Activated naive CD4-positive, alpha-beta T cell treated with anti-CD3 and anti-CD28 coated beads, Interleukin-2, amount 50 U/mL, for 24 hours (primary cell): ENCODE results near the gene SYNJ2.
A peak's percentile ranks its signal among the peaks of the same experiment; 100 is the strongest.
"Not testable (repeated sequence)": the region's sequence is repeated elsewhere in the genome, so short reads cannot be mapped to it uniquely, and the experiment has no call there.

Experiments
- H3K27ac Mint-ChIP-seq: one replicate; pipeline ENCODE4 v1.8.0; 2021; ENCODE audit warnings: mild to moderate bottlenecking, mixed read lengths
- H3K27me3 Mint-ChIP-seq: one replicate; pipeline ENCODE4 v1.8.0; 2021; ENCODE audit warnings: mixed read lengths
- H3K36me3 Mint-ChIP-seq: one replicate; pipeline ENCODE4 v1.8.0; 2021; ENCODE audit warnings: mixed read lengths
- H3K4me1 Mint-ChIP-seq: one replicate; pipeline ENCODE4 v1.8.0; 2021; ENCODE audit warnings: mixed read lengths
- H3K4me3 Mint-ChIP-seq: one replicate; pipeline ENCODE4 v1.8.0; 2021; ENCODE audit warnings: mild to moderate bottlenecking, mixed read lengths
- H3K9me3 Mint-ChIP-seq: one replicate; pipeline ENCODE4 v1.8.0; 2021; ENCODE audit warnings: mixed read lengths

The SYNJ2 gene, protein sequence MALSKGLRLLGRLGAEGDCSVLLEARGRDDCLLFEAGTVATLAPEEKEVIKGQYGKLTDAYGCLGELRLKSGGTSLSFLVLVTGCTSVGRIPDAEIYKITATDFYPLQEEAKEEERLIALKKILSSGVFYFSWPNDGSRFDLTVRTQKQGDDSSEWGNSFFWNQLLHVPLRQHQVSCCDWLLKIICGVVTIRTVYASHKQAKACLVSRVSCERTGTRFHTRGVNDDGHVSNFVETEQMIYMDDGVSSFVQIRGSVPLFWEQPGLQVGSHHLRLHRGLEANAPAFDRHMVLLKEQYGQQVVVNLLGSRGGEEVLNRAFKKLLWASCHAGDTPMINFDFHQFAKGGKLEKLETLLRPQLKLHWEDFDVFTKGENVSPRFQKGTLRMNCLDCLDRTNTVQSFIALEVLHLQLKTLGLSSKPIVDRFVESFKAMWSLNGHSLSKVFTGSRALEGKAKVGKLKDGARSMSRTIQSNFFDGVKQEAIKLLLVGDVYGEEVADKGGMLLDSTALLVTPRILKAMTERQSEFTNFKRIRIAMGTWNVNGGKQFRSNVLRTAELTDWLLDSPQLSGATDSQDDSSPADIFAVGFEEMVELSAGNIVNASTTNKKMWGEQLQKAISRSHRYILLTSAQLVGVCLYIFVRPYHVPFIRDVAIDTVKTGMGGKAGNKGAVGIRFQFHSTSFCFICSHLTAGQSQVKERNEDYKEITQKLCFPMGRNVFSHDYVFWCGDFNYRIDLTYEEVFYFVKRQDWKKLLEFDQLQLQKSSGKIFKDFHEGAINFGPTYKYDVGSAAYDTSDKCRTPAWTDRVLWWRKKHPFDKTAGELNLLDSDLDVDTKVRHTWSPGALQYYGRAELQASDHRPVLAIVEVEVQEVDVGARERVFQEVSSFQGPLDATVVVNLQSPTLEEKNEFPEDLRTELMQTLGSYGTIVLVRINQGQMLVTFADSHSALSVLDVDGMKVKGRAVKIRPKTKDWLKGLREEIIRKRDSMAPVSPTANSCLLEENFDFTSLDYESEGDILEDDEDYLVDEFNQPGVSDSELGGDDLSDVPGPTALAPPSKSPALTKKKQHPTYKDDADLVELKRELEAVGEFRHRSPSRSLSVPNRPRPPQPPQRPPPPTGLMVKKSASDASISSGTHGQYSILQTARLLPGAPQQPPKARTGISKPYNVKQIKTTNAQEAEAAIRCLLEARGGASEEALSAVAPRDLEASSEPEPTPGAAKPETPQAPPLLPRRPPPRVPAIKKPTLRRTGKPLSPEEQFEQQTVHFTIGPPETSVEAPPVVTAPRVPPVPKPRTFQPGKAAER (N-terminal part only)

GRCh38 chr6:157981395-157982101 lies at the start of gene SYNJ2:
SYNJ2 (plus strand) TSS chr6:157981863; CDS start chr6:157981962, 99 bp downstream.
- Mint-ChIP-seq H3K27me3 (no peaks in the 10 kb centered on the region), H3K4me1 (peaks cover 52% of the 10 kb centered on the region), H3K27ac (peak within 1 kb of the TSS; percentile 91), H3K36me3 (no peaks in the 10 kb centered on the region), H3K9me3 (no peaks in the 10 kb centered on the region), H3K4me3 (peak within 1 kb of the TSS; percentile 89)

- H3K36me3 Mint-ChIP-seq: peaks cover 16% of the 10 kb centered on the region
Measured at GRCh38 chr6:157935786-157936185, 45.9 kb upstream of the SYNJ2 start.

DNA sequence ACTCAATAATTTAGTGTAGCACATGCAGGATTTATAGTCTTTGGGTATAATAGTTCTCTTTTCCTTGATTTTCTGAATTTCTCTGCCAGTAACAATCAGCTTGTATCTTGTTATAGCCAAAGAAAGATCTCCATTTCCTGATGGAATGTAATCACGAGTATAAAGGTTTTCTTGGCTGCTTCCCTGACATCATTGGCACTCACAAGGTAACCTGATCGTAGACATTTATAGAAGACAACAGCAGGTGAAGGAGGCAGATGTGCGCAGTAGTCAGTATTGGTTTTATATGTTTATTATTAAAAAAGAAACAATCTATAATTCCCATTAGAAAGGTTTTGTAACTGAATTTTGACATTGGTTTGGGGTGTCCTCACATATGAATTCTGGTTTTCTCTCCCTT lies 44.3 kb upstream of the SYNJ2 start:
- H3K4me3 Mint-ChIP-seq: no peak overlapping the region
- no peak overlapping the region for H3K27ac Mint-ChIP-seq
- H3K27me3 Mint-ChIP-seq: no peaks in the 10 kb centered on the region
- peaks cover 18% of the 10 kb centered on the region for H3K36me3 Mint-ChIP-seq
- peaks cover 10% of the 10 kb centered on the region for H3K4me1 Mint-ChIP-seq
- H3K9me3 Mint-ChIP-seq: no peaks in the 10 kb centered on the region

More at GRCh38 chr6:157935786-157936185, 45.9 kb upstream of the SYNJ2 start:
- Mint-ChIP-seq H3K27me3 (no peaks in the 10 kb centered on the region), H3K4me3 (no peak overlapping the region), H3K27ac (no peak overlapping the region), H3K9me3 (no peaks in the 10 kb centered on the region), H3K4me1 (peaks cover 10% of the 10 kb centered on the region)

- Mint-ChIP-seq H3K9me3 (no peaks in the 10 kb centered on the region), H3K4me1 (peaks cover 10% of the 10 kb centered on the region), H3K27me3 (no peaks in the 10 kb centered on the region), H3K27ac (no peak overlapping the region), H3K36me3 (peaks cover 20% of the 10 kb centered on the region), H3K4me3 (no peak overlapping the region)
Measured at GRCh38 chr6:157937916-157938315, 43.7 kb upstream of the SYNJ2 start.

DNA sequence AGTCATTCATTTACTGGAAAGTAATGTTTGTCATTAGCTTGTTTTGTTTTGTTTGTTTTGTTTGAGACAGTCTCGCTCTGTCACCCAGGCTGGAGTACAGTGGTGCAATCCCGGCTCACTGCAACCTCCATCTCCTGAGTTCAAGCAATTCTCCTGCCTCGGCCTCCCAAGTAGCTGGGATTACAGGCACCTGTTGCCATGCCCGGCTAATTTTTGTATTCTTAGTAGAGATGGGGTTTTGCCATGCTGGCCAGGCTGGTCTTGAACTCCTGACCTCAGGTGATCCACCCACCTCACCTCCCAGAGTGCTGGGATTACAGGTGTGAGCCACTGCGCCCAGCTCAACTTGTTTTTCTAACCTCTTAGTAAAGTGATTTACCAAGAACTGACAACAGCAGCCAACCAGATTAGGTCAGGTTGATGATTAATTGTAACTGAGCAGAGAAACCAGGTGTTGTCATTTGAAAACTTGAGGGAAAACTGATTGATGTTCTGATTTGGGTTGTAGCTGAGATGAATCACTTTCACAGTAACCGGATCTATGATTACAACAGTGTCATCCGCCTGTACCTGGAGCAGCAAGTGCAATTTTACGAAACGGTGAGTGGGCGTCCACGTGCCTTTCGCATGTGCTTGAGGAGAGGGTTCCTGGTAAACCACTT lies 41.2 kb upstream of the SYNJ2 start:
- H3K36me3 Mint-ChIP-seq: peaks cover 21% of the 10 kb centered on the region
- not testable (repeated sequence) for H3K9me3 Mint-ChIP-seq, H3K4me3 Mint-ChIP-seq, H3K27me3 Mint-ChIP-seq
- peaks cover 21% of the 10 kb centered on the region for H3K4me1 Mint-ChIP-seq
- peak overlapping the region; percentile 30 for H3K27ac Mint-ChIP-seq

DNA sequence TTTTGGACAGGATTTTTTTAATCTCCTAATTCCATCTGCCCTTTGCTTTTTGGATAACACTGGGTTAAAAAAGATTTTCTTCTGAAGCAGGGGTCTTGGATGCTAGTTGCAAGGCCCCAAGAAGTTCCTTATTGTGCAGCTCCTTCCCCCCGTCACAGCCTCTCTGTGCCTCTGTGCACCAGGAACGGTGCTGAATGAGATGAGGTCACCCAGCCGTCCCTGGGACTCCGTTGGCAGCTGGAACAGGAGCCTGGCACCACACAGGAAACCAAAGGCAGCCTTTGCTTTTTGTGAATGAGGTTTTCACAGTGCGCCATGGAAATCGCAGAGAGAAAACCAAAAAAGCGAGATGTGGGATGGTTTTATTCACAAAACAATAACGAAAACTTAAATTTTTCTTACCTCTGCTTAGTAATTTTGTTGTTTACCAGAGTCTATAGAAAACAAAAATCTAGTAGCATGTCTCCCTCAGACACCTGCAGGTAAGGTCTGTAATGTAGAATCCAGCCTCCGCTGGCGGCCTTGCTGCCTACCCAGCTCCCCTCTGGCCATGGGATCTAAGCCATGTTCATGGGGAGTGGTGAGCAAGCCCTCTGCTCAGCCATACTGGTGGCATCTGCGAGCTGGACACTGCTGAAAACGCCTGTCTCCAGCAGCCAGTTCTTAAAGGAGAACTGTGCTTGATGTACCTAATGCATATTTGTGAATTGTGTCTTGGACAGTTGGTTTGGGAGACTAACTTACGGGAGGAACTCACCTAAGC lies 40.4 kb upstream of the SYNJ2 start:
- Mint-ChIP-seq H3K4me1 (peaks cover 29% of the 10 kb centered on the region), H3K4me3 (no peak overlapping the region), H3K36me3 (peaks cover 21% of the 10 kb centered on the region), H3K27me3 (no peaks in the 10 kb centered on the region), H3K27ac (no peak overlapping the region), H3K9me3 (no peaks in the 10 kb centered on the region)

GRCh38 chr6:157942351-157942750 lies 39.3 kb upstream of the SYNJ2 start:
- Mint-ChIP-seq H3K36me3 (peaks cover 21% of the 10 kb centered on the region), H3K9me3 (no peaks in the 10 kb centered on the region)

DNA sequence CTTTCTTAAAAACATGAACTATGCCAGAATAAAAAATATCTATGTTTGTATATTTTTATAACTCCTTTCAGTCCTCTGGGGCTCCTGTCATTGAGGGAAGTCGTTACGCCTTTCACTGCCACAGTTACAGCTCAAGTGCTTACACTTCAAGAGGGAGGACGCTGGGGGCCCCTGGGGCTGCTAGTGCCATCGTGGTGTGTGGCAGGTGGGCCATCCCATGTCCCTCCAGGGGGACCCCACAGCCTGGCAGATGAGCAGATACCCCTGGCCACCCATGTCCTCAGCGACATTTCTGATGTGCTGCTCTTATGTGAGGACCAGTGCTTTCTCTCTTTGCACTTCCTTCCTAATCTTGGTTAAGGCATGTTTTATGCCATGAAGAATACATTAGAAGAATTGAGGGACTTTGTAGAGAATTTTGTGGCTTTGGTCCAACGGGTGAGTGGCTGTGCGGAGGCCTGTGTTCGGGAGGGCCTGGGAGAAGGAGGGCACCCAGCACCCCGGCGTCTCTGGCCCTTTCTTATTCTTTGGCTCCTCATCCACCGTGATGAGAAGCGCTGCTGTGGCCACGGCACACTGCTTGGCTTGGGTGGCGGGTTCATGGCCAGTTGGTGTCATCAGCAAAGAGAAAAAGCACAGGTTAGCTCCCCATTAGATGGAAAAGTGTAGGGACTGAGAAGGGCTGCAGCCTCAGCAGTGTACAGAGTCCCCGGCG lies 38.3 kb upstream of the SYNJ2 start:
- Mint-ChIP-seq H3K9me3 (no peaks in the 10 kb centered on the region), H3K27me3 (no peaks in the 10 kb centered on the region), H3K4me3 (no peak overlapping the region), H3K27ac (peak overlapping the region; percentile 12), H3K36me3 (peaks cover 20% of the 10 kb centered on the region), H3K4me1 (peaks cover 41% of the 10 kb centered on the region)

More at GRCh38 chr6:157942351-157942750, 39.3 kb upstream of the SYNJ2 start:
- H3K4me1 Mint-ChIP-seq: peaks cover 40% of the 10 kb centered on the region
- H3K27me3 Mint-ChIP-seq: no peaks in the 10 kb centered on the region
- H3K27ac Mint-ChIP-seq: peak overlapping the region; percentile 35
- H3K4me3 Mint-ChIP-seq: no peak overlapping the region

- Mint-ChIP-seq H3K4me1 (peaks cover 40% of the 10 kb centered on the region), H3K36me3 (peaks cover 21% of the 10 kb centered on the region), H3K4me3 (no peak overlapping the region)
Measured at GRCh38 chr6:157943964-157944283, 37.7 kb upstream of the SYNJ2 start.

GRCh38 chr6:157944983-157945931 lies 36.4 kb upstream of the SYNJ2 start:
- Mint-ChIP-seq H3K9me3 (peaks cover 9% of the 10 kb centered on the region), H3K4me1 (peaks cover 31% of the 10 kb centered on the region), H3K27ac (peak overlapping the region; percentile 96), H3K4me3 (peak overlapping the region; percentile 27), H3K27me3 (no peaks in the 10 kb centered on the region), H3K36me3 (peaks cover 14% of the 10 kb centered on the region)

More at GRCh38 chr6:157943964-157944283, 37.7 kb upstream of the SYNJ2 start:
- Mint-ChIP-seq H3K27ac (peak overlapping the region; percentile 14), H3K27me3 (no peaks in the 10 kb centered on the region), H3K9me3 (no peaks in the 10 kb centered on the region)

- Mint-ChIP-seq H3K27ac (peak overlapping the region; percentile 96), H3K9me3 (peaks cover 10% of the 10 kb centered on the region), H3K4me1 (peaks cover 31% of the 10 kb centered on the region), H3K4me3 (no peak overlapping the region), H3K36me3 (peaks cover 12% of the 10 kb centered on the region), H3K27me3 (no peaks in the 10 kb centered on the region)
Measured at GRCh38 chr6:157946053-157946617, 35.5 kb upstream of the SYNJ2 start.

GRCh38 chr6:157946865-157947532 lies 34.7 kb upstream of the SYNJ2 start:
- peaks cover 12% of the 10 kb centered on the region for H3K36me3 Mint-ChIP-seq
- H3K27ac Mint-ChIP-seq: peak overlapping the region; percentile 60
- H3K27me3 Mint-ChIP-seq: no peaks in the 10 kb centered on the region
- peaks cover 31% of the 10 kb centered on the region for H3K4me1 Mint-ChIP-seq
- H3K9me3 Mint-ChIP-seq: peaks cover 10% of the 10 kb centered on the region
- no peak overlapping the region for H3K4me3 Mint-ChIP-seq
